ENCODE data around the gene DDIT3.
"Not testable (repeated sequence)": the region's sequence is repeated elsewhere in the genome, so short reads cannot be mapped to it uniquely, and the experiment has no call there.

The DDIT3 gene

DNA sequence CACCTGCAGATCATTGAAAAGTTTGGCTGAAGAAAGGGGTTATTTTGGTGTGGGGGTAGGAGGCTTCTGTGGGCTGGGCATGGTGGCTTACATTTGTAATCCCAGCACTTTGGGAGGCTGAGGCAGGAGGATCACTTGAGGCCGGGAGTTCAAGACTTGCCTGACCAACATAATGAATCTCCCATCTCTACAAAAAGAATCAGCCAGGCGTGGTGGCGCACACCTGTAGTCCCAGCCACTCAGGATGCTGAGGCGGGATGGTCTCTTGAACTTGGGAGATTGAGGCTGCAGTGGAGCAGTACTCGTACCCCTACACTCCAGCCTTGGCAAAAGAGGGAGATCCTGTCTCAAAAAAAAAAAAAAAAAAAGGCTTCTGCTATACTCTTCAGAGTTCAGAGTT, 7.0 kb downstream of the DDIT3 start:
- DNase-seq (ENCODE audit: low read depth): no peak

DNA sequence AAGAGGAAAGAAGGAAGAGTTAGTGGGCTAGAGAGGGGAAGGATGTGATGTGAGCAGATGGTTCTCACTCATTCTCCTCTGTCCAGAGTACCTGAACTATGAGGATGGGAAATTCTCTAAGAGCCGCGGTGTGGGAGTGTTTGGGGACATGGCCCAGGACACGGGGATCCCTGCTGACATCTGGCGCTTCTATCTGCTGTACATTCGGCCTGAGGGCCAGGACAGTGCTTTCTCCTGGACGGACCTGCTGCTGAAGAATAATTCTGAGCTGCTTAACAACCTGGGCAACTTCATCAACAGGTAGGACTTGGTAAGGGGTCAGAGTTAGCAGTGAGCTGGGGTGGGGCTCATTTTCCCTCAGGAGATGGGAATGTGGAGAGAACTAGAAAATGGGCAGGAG, 7.6 kb downstream of the DDIT3 start:
- DNase-seq (ENCODE audit: low read depth): no peak

DNA sequence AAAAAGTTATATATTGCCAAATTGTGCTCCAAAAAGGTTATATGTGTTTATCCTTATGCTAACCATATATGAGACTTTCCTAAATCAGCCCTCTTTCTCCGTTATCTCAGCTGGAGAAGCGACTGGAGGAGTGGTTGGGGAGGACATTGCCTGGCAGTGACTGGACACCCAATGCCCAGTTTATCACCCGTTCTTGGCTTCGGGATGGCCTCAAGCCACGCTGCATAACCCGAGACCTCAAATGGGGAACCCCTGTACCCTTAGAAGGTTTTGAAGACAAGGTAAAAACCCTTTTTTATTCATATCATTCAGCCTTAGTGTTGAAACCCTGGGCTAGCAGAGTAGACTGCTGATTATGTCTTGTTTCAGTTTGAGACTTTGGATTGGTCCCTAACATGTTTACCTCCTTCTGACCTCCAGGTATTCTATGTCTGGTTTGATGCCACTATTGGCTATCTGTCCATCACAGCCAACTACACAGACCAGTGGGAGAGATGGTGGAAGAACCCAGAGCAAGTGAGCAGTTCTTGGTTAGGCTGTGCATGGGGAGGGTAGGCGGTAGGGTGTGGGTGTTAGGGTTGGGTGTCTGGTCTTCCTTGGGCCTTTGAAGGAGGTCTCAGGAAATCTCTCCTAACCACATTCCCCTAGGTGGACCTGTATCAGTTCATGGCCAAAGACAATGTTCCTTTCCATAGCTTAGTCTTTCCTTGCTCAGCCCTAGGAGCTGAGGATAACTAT, 8.6 kb downstream of the DDIT3 start:
- DNase-seq (ENCODE audit: low read depth): no peak

DNA sequence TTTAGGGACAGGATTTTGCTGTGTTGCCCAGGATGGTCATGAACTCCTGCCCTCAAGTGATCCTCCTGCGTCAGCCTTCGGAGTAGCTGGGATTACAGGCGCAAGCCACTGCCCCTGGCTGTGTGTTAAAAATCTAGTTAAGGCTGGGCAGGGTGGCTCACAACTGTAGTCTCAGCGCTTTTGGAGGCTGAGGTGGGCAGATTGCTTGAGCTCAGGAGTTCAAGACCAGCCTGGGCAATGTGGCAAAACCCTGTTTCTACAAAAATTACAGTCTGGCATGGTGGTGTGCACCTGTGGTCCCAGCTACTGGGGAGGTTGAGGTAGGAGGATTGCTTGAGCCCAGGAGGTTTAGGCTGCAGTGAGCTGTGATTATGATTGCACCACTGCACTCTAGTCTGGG, 9.2 kb downstream of the DDIT3 start:
- no peak for DNase-seq (ENCODE audit: low read depth)

DNA sequence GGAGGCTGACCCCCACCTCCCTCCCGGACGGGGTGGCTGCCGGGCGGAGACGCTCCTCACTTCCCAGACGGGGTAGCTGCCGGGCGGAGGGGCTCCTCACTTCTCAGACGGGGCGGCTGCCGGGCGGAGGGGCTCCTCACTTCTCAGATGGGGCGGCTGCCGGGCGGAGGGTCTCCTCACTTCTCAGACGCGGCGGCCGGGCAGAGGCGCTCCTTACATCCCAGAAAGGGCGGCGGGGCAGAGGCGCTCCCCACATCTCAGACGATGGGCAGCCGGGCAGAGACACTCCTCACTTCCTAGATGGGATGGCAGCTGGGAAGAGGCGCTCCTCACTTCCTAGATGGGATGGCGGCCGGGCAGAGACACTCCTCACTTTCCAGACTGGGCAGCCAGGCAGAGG, 12.5 kb downstream of the DDIT3 start:
- DNase-seq (ENCODE audit: low read depth): not testable (repeated sequence)

DNA sequence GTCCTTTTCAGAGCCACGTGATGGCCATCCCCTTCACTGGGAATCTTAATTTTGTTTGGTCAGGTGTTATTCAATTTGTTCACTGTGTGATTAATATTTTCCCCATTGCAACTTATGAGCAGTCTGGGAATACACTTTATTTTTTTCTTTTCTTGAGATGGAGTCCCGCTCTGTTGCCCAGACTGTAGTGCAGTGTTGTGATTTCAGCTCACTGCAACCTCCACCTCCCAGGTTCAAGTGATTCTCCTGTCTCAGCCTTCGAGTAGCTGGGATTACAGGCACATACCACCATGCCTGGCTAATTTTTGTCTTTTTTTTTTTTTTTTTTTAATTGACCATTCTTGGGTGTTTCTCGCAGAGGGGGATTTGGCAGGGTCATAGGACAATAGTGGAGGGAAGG, 13.8 kb downstream of the DDIT3 start:
- not testable (repeated sequence) for DNase-seq (ENCODE audit: low read depth)

DNA sequence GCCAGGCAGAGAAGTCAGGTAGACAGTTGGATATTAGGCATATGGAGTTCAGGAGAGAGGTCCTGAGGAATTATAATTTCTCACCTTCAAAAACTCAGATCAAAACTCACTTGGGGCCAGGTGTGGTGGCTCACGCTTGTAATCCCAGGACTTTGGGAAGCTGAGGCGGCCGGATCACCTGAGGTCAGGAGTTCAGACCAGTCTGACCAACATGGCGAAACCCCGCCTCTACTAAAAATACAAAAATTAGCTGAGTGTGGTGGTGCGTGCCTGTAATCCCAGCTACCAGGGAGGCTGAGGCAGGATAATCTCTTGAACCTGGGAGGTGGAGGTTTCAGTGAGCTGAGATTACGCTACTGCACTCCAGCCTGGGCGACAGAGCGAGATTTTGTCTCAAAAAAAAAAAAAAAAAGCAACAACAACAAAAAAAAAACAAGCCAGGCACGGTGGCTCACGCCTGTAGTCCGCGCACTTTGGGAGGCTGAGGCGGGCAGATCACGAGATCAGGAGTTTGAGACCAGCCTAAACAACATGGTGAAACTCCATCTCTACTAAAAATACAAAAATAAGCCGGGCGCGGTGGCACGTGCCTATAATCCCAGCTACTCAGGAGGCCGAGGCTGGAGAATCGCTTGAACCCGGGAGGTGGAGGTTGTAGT, 17.9 kb downstream of the DDIT3 start:
- DNase-seq (ENCODE audit: low read depth): not testable (repeated sequence)

DNA sequence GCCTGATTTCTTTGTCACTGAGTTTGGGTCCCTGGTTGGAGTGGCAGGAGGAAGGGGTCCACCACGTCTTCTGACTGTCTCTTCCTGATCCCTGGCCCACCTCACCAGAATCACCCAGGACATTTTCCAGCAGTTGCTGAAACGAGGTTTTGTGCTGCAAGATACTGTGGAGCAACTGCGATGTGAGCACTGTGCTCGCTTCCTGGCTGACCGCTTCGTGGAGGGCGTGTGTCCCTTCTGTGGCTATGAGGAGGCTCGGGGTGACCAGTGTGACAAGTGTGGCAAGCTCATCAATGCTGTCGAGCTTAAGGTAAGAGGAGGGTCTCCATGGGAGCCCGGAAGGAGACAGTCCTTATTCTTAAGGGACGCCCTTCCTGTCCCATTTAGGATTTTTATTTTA, 20.1 kb downstream of the DDIT3 start:
- no peak for DNase-seq (ENCODE audit: low read depth)

DNA sequence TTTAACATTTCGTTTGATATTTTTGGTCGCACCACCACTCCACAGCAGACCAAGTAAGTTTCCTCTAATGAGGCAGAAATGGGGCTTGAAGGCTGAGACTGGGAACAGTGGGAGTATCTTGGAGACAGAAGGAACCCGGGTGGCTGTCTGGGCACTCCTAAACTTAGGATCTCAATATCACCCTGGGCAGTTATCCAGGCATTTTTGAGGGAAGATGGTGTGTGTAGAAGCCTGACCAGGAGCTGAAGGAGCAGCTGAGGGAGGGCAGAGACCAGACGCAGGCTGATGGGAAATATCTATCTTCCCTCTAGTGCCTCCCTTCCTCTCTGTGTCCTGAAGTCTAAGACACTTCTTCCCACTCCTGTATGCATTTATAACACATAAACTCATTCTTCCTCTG, 21.7 kb downstream of the DDIT3 start:
- no peak for DNase-seq (ENCODE audit: low read depth)

DNA sequence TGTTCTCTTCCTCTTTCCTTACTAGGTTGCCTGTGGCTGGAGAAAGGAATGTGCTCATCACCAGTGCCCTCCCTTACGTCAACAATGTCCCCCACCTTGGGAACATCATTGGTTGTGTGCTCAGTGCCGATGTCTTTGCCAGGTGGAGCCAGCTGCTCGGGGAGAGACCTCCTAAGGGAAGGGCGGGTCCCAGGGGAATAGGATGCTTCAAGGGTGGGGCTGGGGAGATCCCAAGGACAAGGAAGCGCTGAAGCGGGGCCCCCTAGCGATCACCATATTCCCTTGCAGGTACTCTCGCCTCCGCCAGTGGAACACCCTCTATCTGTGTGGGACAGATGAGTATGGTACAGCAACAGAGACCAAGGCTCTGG, 22.2 kb downstream of the DDIT3 start:
- no peak for DNase-seq (ENCODE audit: low read depth)

DNA sequence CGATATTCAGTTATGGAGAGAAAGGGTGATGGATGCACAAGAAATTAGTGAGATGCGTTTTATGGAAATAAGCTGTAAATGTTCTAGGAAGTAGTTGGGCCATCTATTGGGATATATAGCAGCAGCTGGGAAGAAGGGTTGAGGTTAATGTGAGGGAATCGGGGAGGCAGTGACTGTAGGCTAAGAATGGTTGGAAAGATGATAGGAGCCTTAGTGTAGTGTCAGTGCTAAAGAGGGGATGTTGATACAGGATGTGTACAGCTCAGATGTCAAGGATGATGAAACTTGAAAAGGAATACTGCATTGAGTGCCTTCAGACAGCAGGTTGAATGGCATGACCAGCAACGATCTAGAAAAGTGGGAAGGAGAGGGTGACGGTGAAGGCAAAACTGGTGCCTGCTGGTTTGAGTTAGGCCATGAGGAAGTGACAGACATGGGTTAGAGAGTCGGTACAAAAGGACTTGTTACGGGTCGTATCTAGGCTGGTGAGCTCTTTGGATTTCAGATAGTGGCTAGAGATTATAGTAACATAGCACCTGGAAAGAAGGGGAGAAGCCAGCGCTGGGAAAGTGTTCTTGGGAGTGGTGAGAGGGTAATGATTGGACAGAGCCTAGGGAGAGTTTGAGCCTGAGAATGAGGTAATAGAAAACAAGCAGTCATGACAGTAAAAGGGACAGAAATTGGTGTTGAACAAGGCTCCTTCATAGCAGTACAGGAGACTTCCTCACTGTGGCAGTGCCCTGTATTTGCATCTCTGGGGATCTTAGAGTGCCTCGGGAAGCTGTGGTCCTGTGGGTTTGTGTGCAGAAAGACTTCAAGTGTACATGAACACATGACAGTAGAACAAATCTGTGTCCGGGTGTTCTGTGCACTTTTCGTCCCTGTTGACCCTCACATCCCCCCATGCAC, 22.8 kb downstream of the DDIT3 start:
- DNase-seq (ENCODE audit: low read depth): no peak

DNA sequence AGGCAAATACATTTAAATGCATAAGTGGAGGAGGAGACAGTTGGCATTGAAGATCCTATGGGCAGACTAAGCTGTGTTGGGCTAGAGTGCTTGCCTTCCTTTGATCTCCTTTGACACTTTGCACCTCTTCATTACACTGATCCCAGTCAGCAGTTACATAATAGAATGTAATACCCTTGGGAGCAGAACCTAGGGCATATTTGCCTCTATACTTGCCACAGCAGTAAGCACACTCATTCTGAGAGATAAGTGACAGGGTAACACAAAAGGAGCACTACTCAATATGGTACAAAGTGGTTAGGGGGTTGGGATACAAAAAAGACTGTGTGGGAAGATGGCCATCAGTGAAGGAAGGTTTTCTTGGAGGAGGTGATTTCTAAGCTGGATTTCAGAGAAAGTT, 23.5 kb downstream of the DDIT3 start:
- no peak for DNase-seq (ENCODE audit: low read depth)

GRCh38 chr12:57495051-57495701, 25.1 kb downstream of the DDIT3 start:
- DNase-seq (ENCODE audit: low read depth): not testable (repeated sequence)

DNA sequence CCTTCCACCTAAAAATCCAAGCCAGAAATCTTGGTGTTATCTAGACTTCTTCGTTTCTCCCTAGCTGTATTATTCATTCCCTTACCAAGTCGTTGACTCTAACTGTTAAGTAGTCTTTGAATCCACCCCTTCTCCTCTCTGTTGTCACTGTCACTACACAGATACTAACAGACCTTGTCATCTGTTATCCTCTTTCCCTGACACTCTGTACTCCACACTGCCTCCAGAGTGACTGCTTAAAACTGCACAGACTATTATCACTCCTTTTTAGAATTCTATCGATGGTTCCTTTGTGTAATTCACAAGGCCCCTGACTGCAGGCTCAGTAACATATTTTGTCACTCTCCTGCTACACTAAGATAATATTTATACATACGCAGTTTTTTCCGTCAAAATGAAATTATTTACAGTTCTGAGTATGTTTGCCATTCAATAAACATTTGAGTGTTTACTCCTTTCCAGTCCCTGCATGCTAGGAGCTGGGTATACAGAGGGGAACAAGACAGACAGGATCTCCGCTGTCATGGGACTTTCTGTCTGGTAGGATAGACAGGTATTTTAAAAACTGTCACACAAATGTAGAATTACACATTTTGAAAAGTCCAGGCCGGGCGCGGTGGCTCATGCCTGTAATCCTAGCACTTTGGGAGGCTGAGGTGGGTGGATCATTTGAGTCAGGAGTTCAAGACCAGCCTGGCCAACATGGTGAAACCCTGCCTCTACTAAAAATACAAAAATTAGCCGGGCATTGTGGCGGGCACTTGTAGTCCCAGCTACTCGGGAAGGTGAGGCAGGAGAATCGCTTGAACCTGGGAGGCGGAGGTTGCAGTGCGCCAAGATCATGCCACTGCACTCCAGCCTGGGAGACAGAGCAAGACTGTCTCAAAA, 28.7 kb downstream of the DDIT3 start:
- DNase-seq (ENCODE audit: low read depth): no peak

DNA sequence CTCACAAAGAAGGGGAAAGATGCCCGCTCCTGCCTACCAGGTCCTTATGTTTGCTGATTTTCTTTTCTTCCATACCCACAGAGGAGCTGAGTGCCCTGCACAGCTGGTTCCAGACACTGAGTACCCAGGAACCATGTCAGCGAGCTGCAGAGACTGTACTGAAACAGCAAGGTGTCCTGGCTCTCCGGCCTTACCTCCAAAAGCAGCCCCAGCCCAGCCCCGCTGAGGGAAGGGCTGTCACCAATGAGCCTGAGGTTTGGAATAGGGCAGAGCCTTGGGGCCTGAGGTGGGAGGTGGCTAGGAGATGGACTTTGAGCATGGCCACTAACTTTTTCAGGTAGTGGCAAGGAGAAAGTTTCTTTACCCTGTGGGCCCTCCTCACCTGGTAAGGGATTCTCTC, 30.2 kb downstream of the DDIT3 start:
- no peak for DNase-seq (ENCODE audit: low read depth)

DNA sequence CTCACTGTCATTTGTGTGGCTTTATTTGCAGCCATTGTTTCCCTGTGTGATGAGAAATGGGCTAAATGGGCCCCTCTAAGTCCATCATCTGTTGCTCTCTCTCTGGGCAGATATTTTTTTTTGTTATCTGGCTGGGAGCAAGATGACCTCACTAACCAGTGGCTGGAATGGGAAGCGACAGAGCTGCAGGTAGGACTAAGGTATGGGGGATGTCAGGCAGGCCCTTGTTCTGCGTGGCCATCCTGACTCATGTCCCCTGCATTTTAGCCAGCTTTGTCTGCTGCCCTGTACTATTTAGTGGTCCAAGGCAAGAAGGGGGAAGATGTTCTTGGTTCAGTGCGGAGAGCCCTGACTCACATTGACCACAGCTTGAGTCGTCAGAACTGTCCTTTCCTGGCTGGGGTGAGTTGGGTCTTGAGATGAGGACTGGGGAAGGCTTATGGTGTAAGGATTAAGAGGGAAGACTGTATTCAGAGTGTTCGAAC, 31.1 kb downstream of the DDIT3 start:
- no peak for DNase-seq (ENCODE audit: low read depth)

GRCh38 chr12:57488402-57489156, 31.7 kb downstream of the DDIT3 start:
- DNase-seq (ENCODE audit: low read depth): no peak

DNA sequence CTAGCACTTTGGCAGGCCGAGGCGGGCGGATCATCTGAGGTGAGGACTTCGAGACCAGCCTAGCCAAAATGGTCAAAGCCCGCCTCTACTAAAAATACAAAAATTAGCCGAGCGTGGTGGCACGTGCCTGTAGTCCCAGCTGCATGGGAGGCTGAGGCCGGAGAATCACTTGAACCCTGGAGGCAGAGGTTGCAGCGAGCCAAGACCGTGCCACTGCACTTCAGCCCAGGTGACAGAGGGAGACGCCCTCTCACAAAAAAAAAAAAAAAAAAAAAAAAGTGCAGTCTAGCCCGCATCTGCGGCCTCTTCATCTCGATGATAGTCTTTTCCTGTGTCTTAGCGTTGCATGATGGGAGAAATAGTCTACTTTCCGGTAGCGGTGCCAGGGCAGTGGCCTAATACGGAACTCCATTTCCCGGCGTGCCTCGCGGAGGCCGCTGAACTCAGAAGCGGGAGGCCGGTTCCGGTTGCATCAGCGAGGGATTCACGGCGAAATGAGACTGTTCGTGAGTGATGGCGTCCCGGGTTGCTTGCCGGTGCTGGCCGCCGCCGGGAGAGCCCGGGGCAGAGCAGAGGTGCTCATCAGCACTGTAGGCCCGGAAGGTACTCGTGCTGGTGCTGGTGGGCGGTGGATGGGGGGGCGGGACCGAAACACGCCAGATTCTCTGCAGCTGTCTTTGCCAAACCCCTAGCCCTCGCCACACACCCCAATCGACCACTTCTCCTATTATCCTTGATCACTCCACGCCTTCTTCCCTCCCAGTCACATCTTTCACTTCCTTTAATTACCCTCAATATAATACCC, 32.5 kb downstream of the DDIT3 start, which contains the start of gene MARS1:
MARS1 (plus strand) TSS at position 472 of the 805 bp plus-strand sequence; CDS start at position 495, 23 bp downstream.
- peak; percentile 80 for DNase-seq (ENCODE audit: low read depth)

DNA sequence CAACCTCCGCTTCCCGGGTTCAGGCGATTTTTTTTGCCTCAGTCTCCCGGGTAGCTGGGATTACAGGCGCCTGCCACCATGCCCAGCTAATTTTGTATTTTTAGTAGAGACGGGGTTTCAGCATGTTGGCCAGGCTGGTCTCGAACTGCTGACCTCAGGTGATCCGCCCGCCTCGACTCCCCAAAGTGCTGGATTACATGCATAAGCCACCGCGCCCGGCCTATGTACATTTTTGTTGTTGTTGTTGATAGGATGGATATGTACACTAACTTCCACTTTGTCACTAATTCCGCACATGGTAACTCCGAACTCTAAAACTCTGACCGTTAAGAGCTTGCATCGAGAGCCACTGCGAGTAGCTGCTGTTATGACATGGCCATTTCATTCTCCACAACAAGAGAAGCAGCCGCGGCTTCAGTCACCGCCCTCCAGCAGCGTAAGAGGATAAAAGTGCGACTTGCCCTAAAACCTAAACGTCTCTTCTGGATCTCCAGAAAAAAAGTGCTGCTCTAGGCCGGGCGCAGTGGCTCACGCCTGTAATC, 33.2 kb downstream of the DDIT3 start:
- DNase-seq (ENCODE audit: low read depth): no peak

Data from activated T-cell treated with anti-CD3 and anti-CD28 coated beads for 1 hour (primary cell).